Embryonic facial prominence (tissue), 1 donor: Measurements from ENCODE around the gene PGGT1B.

Source experiments
- DNase-seq: peaks from one replicate; pipeline ENCODE4 v3.0.0-alpha.2; 2016; ENCODE audit errors: extremely low spot score

PGGT1B gene

DNA sequence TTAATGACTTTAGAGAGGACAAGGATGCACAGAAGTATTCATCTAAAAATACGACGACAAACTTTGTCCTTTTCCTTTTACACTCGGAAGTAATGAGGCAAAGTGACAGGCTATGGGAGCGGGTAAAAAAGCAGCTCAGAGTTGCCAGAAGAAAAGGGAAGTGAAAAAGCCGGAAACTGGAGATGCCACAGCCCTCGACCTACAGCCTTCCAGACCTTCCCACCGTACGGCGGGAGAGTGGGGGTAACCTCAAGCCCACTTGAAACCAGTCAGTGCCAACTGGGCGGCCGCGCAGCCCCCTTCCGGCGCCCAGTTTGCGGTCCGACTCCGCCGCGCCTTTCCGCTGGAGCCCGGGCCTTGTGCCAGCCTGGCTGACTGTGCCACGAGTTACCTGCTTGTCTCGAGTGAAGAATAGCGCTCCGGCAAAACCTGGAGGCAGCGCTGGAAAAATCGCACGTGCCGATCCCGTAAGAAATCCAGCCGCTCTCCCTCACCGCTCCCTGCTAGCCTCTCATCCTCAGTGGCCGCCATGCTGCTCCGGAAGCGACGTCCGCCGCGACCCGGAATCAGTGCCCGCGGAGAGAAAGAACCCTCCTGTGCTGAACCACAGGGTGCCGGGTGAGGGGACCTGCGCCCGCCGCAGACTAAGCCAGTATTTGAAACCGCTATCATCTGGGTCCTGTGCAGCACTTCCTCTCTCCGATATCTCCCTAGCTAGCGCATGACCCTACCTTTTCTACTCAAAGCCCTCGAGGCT is at the start of gene PGGT1B:
PGGT1B (minus strand) TSS at position 557 of the 757 bp plus-strand sequence; CDS start at position 531, 26 bp downstream.
- peak; percentile 20 for DNase-seq

GRCh38 chr5:115309751-115310370 is 47.2 kb upstream of the PGGT1B start:
- peak; percentile 24 for DNase-seq

- DNase-seq = no peak
Observed at GRCh38 chr5:115308815-115309214, 46.1 kb upstream of the PGGT1B start.

- DNase-seq = no peak
Observed at GRCh38 chr5:115306011-115306536, 43.4 kb upstream of the PGGT1B start.

GRCh38 chr5:115304496-115304895 is 41.8 kb upstream of the PGGT1B start:
- no peak for DNase-seq

DNA sequence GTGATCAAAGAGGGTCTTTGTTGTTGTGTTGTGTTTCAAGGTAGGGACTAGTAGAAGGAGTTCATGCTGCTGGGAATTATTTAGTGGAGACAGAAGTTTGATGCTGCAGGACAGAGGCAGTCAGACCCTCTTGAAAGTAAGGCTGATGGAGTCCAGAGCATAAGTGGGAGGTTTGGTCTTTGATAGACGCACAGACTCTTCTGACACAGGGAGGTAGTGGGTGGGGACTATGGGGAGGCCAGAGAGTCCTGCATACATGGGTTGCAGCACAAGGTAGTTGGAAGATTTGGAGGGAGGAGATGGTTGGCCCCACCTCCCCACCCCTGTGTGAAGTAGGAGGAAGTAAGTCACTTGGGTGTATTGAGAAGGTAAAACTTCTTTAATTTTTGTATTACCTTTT is 36.1 kb upstream of the PGGT1B start:
- no peak for DNase-seq

DNA sequence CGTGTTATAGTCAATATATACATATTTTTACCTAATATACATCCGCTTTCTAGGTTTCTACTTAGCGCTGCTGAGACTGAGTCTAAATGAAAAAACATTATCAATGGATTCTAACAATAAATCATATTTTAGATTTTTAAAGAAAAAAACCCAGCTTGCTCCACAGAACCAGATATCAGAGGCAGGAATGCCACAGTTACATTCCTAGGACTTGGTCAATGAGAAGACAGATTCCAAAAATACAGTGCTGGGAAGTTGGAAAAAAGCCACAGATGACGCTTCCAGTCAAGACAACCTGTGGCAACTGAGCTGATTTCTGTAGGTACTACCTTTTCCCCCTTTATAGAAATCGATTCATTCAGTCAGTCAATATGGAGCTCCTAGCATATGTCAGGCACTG is 34.4 kb upstream of the PGGT1B start:
- DNase-seq = no peak

DNA sequence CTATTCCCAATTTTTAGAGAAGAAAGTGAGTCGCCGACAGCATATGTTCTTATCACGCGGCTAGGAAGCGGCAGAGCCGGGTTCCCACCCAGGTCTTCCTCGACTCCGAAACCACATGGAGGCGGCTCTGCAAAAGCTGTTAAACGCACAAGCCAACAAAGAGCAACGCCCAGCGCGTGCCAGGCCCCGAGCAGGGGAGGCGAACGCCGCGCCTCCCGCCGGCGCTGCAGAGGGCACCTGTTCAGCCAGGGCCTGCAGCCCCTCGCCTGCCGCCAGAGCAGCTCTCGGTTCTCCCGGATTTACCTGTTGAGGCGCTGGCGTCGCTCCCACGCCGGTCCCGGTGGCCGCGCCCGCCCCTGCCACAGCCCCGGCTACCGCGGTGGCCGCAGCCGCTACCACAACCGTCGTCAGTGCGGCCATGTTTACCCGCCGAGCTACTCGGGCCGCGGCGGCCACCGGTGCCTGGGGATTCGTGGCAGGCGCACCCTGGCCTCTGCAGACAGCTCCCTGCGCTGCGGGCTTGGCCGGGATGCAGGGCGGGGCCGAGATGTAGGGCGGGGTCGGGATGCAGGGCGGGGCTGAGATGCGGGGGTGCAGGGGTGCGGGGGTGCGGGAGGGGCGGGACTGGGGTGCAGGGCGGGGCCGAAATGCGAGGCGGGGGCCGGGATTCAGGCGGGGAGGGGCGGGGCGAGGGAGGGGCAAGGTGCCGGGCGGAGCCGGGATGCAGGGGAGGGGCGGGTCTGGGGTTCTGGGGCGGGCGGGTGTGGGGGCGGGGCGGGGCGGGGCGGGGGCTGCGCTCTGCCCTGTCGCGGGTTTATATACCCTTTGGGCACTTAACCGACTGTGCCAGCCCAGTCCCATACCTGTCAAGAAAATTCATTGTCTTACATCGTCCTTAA is 33.7 kb upstream of the PGGT1B start, which contains the start of gene CCDC112:
CCDC112 (minus strand) TSS at position 531 of the 899 bp plus-strand sequence; CDS start at position 420, 111 bp downstream.
- no peak for DNase-seq

DNA sequence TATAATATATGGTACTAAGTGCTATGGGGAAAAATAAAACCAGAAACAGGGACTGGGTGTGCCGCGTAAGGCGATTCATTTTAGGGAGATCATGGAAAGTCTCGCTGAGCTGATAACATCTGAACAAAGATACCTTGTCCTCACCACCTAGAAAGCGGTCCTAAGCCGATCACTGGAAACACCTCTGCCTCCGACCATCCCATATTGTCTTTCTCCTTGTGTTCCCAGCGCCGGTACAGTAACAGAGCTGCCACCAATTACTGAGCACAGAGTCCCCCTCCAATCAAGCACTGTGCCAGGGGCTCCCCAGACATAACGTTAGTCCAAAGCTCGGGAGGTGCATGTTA is 33.1 kb upstream of the PGGT1B start:
- DNase-seq = no peak

- no peak for DNase-seq
Observed at GRCh38 chr5:115291397-115291796, 28.7 kb upstream of the PGGT1B start.

DNA sequence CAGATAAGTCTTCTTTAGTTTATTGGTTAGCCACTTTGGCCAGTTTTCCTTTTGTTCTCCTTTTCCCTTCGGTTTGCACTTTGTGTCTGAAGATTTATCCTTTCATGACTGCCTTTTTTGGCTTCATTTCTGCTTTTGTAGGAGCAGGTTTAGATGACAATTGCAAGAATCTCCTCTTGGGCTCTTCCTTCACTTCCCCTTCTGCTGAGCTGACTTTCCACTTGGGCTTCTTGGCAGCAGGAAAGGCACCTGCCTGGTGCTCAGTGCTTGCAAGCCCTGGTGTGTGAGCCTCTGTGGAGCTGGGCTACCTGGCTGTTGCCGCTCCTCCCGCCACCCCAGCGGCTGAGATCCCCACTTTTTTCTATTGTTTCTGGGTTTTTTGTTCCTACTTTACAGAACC is 26.4 kb upstream of the PGGT1B start:
- DNase-seq = no peak

- DNase-seq = no peak
Observed at GRCh38 chr5:115284021-115284420, 21.3 kb upstream of the PGGT1B start.

GRCh38 chr5:115282131-115282530 is 19.5 kb upstream of the PGGT1B start:
- no peak for DNase-seq

GRCh38 chr5:115274584-115274983 is 11.9 kb upstream of the PGGT1B start:
- no peak for DNase-seq

DNA sequence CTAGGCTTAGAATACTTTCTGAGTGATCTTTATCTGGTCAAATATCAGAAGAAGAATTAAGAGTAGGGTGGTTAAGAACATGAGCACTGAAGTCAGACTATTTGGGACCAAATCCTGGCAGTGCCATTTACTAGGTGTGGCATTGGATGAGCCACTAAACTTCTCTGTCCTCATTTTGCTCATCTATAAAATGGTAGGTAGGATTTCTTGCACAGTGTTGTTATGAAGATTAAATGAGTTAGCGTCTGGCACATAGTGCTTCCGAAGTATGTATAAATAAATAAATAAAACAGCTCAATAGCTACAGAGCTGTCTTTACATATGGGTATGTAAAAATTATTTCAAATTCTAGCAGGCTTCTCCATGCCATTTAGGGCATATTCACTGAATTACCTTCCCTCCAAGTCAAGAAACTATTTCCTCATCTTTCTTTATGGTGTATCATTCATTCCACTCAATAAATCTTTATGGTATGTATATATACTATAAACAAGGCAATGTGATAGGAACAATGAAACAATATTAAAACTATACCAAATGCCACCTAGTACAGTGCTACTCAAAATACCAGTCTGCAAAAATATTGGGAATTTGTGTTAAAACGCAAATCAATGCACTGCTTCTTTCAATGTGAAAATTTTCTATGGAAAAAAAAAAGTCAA is 9.8 kb upstream of the PGGT1B start:
- no peak for DNase-seq

DNA sequence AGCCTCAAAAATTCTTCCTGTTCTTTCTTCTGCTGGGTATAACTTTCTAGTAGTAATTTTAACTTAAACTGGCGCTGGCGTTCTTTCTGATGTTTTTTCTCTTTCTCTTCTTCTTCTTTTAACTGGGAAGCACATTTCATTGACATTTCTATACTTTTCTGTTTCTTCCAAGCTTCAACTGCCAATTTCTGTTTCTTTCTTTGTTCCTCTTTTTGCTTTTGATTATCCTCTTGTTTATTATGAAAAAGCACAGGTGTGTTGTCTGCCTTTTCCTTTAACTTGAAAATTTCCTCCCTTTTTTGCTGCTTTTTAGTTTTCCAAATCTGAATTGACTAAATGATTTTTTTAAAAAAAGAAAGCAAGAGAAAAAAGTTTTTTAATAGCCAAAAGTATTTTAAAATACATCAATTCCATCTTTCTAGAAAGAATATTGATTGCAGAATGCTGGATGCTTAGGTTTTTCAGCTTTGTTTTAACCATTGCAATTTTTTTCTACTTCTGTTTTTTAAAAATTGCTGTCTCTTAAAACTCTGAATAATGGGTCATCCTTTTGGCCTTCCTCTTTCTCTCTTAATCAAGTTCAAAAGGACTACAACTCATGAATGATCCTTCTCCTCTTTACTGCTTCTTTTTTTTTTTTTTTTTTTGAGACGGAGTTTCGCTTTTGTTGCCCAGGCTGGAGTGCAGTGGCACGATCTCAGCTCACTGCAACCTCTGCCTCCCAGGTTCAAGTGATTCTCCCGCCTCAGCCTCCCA is 8.8 kb upstream of the PGGT1B start:
- no peak for DNase-seq

DNA sequence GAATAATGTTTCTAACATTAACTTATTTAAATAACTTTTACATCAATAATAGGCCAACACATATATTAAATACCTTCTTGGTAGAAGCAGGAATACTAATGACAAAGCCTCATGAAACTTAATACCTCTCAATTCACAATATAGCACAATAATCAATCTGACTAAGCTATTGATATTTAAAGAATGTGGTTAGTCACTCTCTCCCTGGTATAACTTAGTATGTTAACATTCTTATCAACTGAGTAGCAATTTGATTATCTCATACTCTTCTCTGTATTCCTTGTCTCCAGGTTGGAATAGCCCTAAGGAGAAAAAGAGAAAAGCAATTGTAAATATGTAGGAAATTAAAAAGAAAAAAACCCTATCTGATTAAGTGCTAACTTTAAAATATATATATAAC is 4.9 kb upstream of the PGGT1B start:
- no peak for DNase-seq

- DNase-seq = no peak
Observed at GRCh38 chr5:115265220-115265619, 2.5 kb upstream of the PGGT1B start.

DNA sequence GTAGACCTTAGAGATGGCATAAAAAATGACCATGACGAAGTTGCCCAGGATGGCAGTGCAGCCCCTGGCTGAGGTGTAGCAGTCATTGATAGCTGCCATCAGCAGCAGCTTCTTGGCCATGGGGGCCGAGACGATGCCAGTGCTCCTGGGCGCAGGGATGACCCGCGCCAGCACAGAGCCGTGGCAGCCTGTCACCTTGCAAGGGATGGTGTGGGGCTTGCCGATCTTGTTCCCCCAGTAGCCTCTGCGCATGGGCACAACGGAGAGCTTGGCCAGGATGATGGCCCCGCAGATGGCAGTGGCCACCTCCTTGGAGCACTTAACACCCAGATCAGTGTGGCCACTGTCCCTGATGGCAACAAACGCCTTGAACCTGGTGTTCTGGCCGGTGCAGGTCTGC is 2.1 kb upstream of the PGGT1B start:
- DNase-seq = no peak

GRCh38 chr5:115263078-115263380 is 352 bp upstream of the PGGT1B start:
- DNase-seq = no peak

- no peak for DNase-seq
Observed at GRCh38 chr5:115262011-115262320, 711 bp downstream of the PGGT1B start.
